Measurements from ENCODE around the gene LDB2.

LDB2 gene

DNA sequence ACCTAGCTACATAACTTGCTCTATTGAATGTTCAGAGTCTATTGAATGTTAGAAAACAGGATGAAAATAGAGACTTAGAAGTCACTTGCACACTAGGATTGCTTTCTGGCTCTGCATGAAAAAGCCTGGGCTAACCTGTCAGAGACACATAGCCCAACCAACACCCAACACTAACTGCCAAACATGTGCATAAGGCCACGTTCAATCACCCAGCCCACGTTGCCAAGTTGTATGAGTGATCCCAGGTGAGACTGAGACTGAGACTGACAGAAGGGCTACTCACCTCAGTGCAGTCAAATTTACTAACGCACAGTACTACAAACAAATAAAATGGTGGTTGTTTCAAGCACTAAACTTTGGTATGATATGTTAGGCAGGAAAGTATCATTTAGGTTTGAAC is 61.0 kb downstream of the LDB2 start:
- H3K4me1 ChIP-seq (ENCODE audit: insufficient read depth, low read length, poor library complexity, severe bottlenecking) = no peaks in the 10 kb centered on the region
- H3K9me2 ChIP-seq (replicated peaks; ENCODE audit: low read depth, low read length) = no peaks in the 10 kb centered on the region
- H3K4me2 ChIP-seq (ENCODE audit: low read depth, low read length, poor library complexity, severe bottlenecking) = no peak overlapping the region
- H3K27me3 ChIP-seq (ENCODE audit: insufficient read depth, low read length, poor library complexity, severe bottlenecking) = no peaks in the 10 kb centered on the region
- no peaks in the 10 kb centered on the region for H3F3A ChIP-seq (ENCODE audit: low read depth)
- no peaks in the 10 kb centered on the region for H4K20me1 ChIP-seq (ENCODE audit: insufficient read depth, low read length, poor library complexity, severe bottlenecking)
- no peaks in the 10 kb centered on the region for H3K79me2 ChIP-seq (ENCODE audit: insufficient read depth, low read length)
- no peak overlapping the region for H2AFZ ChIP-seq (ENCODE audit: low read length)
- H3K4me3 ChIP-seq (ENCODE audit: low read length, poor library complexity, severe bottlenecking) = no peak overlapping the region
- no peak for TF ChIP-seq EZH2phosphoT487 (IDR thresholded peaks at IDR 0.05; ENCODE audit: borderline replicate concordance)
- TF ChIP-seq, protein P1, sequence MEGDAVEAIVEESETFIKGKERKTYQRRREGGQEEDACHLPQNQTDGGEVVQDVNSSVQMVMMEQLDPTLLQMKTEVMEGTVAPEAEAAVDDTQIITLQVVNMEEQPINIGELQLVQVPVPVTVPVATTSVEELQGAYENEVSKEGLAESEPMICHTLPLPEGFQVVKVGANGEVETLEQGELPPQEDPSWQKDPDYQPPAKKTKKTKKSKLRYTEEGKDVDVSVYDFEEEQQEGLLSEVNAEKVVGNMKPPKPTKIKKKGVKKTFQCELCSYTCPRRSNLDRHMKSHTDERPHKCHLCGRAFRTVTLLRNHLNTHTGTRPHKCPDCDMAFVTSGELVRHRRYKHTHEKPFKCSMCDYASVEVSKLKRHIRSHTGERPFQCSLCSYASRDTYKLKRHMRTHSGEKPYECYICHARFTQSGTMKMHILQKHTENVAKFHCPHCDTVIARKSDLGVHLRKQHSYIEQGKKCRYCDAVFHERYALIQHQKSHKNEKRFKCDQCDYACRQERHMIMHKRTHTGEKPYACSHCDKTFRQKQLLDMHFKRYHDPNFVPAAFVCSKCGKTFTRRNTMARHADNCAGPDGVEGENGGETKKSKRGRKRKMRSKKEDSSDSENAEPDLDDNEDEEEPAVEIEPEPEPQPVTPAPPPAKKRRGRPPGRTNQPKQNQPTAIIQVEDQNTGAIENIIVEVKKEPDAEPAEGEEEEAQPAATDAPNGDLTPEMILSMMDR (conservative IDR thresholded peaks at IDR 0.05; ENCODE audit: low read length) = no peak
- no peaks in the 10 kb centered on the region for H3K9me3 ChIP-seq (ENCODE audit: insufficient read depth, low read depth, low read length)
- H3K9ac ChIP-seq (ENCODE audit: low read depth, low read length, poor library complexity, severe bottlenecking) = no peak overlapping the region
- H3K36me3 ChIP-seq (ENCODE audit: insufficient read depth, low read length) = no peaks in the 10 kb centered on the region

DNA sequence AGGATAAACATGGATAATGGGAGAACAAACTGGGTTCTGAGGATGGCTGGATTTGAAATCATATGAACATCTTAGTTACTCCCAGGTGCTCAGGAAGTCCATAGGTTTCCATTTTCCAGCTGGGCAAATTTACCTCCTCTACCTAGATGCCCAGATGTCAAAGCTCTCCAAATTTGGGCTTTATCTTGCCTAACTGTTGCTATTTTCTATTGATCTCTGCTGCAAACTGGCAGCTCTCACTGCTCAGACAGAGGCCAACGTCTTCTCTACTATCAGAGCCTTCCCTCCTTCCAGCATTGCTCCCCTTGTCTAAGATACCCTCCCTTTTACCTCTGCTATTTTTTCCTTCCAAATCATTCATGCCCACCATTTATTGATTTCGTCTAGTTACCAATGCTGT is 62.1 kb downstream of the LDB2 start:
- H3K9ac ChIP-seq (ENCODE audit: low read depth, low read length, poor library complexity, severe bottlenecking) = no peak overlapping the region
- no peaks in the 10 kb centered on the region for H3K9me3 ChIP-seq (ENCODE audit: insufficient read depth, low read depth, low read length)
- H3K4me3 ChIP-seq (ENCODE audit: low read length, poor library complexity, severe bottlenecking) = no peak overlapping the region
- H3K4me1 ChIP-seq (ENCODE audit: insufficient read depth, low read length, poor library complexity, severe bottlenecking) = no peaks in the 10 kb centered on the region
- no peaks in the 10 kb centered on the region for H3K27me3 ChIP-seq (ENCODE audit: insufficient read depth, low read length, poor library complexity, severe bottlenecking)
- H4K20me1 ChIP-seq (ENCODE audit: insufficient read depth, low read length, poor library complexity, severe bottlenecking) = no peaks in the 10 kb centered on the region
- TF ChIP-seq, protein P1 (conservative IDR thresholded peaks at IDR 0.05; ENCODE audit: low read length) = no peak
- TF ChIP-seq EZH2phosphoT487 (IDR thresholded peaks at IDR 0.05; ENCODE audit: borderline replicate concordance) = no peak
- no peak overlapping the region for H2AFZ ChIP-seq (ENCODE audit: low read length)
- H3K4me2 ChIP-seq (ENCODE audit: low read depth, low read length, poor library complexity, severe bottlenecking) = no peak overlapping the region
- H3K9me2 ChIP-seq (replicated peaks; ENCODE audit: low read depth, low read length) = no peaks in the 10 kb centered on the region
- H3F3A ChIP-seq (ENCODE audit: low read depth) = no peaks in the 10 kb centered on the region
- no peaks in the 10 kb centered on the region for H3K36me3 ChIP-seq (ENCODE audit: insufficient read depth, low read length)
- no peaks in the 10 kb centered on the region for H3K79me2 ChIP-seq (ENCODE audit: insufficient read depth, low read length)

DNA sequence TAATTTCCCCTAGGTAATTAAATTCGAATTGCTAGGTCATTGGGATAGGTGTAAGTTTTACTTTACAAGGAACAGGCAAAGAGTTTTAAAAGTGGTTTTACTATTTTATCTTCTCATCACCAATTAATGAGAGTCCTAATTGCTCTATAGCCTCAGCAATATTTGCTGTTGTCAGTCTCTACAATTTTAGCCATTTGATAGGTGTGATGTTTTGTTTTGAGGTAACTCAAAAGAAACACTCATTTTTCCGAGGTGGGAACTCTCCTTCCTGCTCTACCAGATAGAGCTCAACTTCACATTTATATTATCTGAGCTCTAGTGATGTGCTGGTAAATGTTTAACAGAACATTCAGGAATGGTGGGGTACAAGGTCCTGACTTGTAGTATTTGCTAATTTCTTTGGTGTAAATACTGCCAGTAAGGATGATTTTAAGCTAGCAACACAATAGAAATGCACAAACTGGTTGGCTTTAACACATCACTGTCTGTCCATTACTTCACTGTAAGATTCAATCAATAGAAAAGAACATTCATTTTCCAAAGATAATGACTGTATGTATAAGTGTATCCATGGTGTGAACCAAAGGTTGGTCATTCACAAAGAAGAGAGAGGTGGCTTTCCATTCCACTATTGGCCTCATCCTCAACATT is 62.7 kb downstream of the LDB2 start:
- H3K4me2 ChIP-seq (ENCODE audit: low read depth, low read length, poor library complexity, severe bottlenecking) = no peak overlapping the region
- no peak overlapping the region for H3K4me3 ChIP-seq (ENCODE audit: low read length, poor library complexity, severe bottlenecking)
- no peaks in the 10 kb centered on the region for H3F3A ChIP-seq (ENCODE audit: low read depth)
- no peaks in the 10 kb centered on the region for H3K9me3 ChIP-seq (ENCODE audit: insufficient read depth, low read depth, low read length)
- TF ChIP-seq, protein P1 (conservative IDR thresholded peaks at IDR 0.05; ENCODE audit: low read length) = no peak
- TF ChIP-seq EZH2phosphoT487 (IDR thresholded peaks at IDR 0.05; ENCODE audit: borderline replicate concordance) = no peak
- H3K9me2 ChIP-seq (replicated peaks; ENCODE audit: low read depth, low read length) = no peaks in the 10 kb centered on the region
- H3K27me3 ChIP-seq (ENCODE audit: insufficient read depth, low read length, poor library complexity, severe bottlenecking) = no peaks in the 10 kb centered on the region
- no peaks in the 10 kb centered on the region for H3K4me1 ChIP-seq (ENCODE audit: insufficient read depth, low read length, poor library complexity, severe bottlenecking)
- H2AFZ ChIP-seq (ENCODE audit: low read length) = no peak overlapping the region
- H3K9ac ChIP-seq (ENCODE audit: low read depth, low read length, poor library complexity, severe bottlenecking) = no peak overlapping the region
- no peaks in the 10 kb centered on the region for H4K20me1 ChIP-seq (ENCODE audit: insufficient read depth, low read length, poor library complexity, severe bottlenecking)
- H3K36me3 ChIP-seq (ENCODE audit: insufficient read depth, low read length) = no peaks in the 10 kb centered on the region
- H3K79me2 ChIP-seq (ENCODE audit: insufficient read depth, low read length) = no peaks in the 10 kb centered on the region

Measured in Loucy (cell line).